Heart left ventricle (tissue), 16 donors: ENCODE results near the gene MAN2A2. TPM values are rescaled to one million over a fixed set of nuclear protein-coding genes. Genes with fewer than 3 reads are reported as not detected.
A peak's percentile ranks its signal among the peaks of the same experiment; 100 is the strongest.

Experiments
- ATAC-seq, 4 donors: fragments of 200-7000 bp; cut with Tn5 transposase; one replicate each; pipeline ENCODE4 v1.9.1; 2020 to 2022; ENCODE audit warnings: moderate library complexity in 4 of 4, mild to moderate bottlenecking in 3 of 4, moderate number of reproducible peaks in 1 of 4
- DNase-seq, 5 donors: peaks; one replicate each; pipeline ENCODE4 v3.0.0-alpha.2; 2020
- H3K27ac ChIP-seq, 12 donors: fragments of 200-600 bp; sonication (generic) in 4 of 12; one replicate each; pipeline versions ENCODE4 v1.5.0 to v1.8.0; 2016 to 2022; ENCODE audit warnings: mild to moderate bottlenecking in 2 of 12
- H3K27me3 ChIP-seq, 9 donors: fragments of 200-600 bp; sonication (generic) in 2 of 9; one replicate each; pipeline versions ENCODE4 v1.5.1 to v1.8.0; 2016 to 2022; ENCODE audit warnings: mild to moderate bottlenecking in 3 of 9
- H3K36me3 ChIP-seq, 9 donors: fragments of 200-600 bp; sonication (generic) in 2 of 9; one replicate each; pipeline versions ENCODE4 v1.5.0 to v1.8.0; 2018 to 2022; ENCODE audit warnings: mild to moderate bottlenecking in 2 of 9
- H3K4me1 ChIP-seq, 12 donors: fragments of 200-600 bp; sonication (generic) in 4 of 12; one replicate each; pipeline versions ENCODE4 v1.5.0 to v1.8.0; 2016 to 2022; ENCODE audit warnings: mild to moderate bottlenecking in 3 of 12
- H3K4me3 ChIP-seq, 12 donors: fragments of 200-600 bp; sonication (generic) in 4 of 12; one replicate each; pipeline versions ENCODE4 v1.5.0 to v1.8.0; 2017 to 2022; ENCODE audit warnings: mild to moderate bottlenecking in 9 of 12, moderate library complexity in 4 of 12
- H3K9me3 ChIP-seq, 12 donors: fragments of 200-600 bp; sonication (generic) in 4 of 12; one replicate each; pipeline versions ENCODE4 v1.5.0 to v1.8.0; 2016 to 2022; ENCODE audit warnings: mild to moderate bottlenecking in 1 of 12
- POLR2A ChIP-seq, 2 donors: fragments of 450-650 bp; IDR thresholded peaks; one replicate each; pipeline ENCODE4 v1.6.1; 2017; ENCODE audit warnings: antibody characterized with exemption in 2 of 2, mild to moderate bottlenecking in 2 of 2, moderate library complexity in 2 of 2
- WGBS, 4 donors: extraction: QIAGEN DNeasy Blood & Tissue Kit in 2 of 4; methylation state at CpG; one replicate each; pipeline versions ENCODE4 v1.1.5 to v1.1.7; 2013 to 2018; 5-methylcytosine and 5-hydroxymethylcytosine counted together
- intact Hi-C, 10 donors: fragments of 100-400 bp; cut with DNase I; formaldehyde crosslinking; loops; one replicate each; pipeline versions ENCODE4 v1.11.1 to v1.14.2; 2022
- polyA plus RNA-seq, 2 donors: library from polyadenylated mRNA; stranded (reverse); fragments of 200-250 nt; gene quantifications; one replicate each; pipeline ENCODE4 v1.2.3, GENCODE V29; 2013
- total RNA-seq, 9 donors: library from RNA; depleted of rRNA in 2 of 9; stranded (reverse); fragments of >200 nt in 2 of 9; fragmentation: NEBNext Ultra II Directional in 3 of 9; extraction: Animal tissue kit (Norgen Biotek cat#: 25700) in 3 of 9; gene quantifications; one replicate each; pipeline versions ENCODE4 v1.1.0 to v1.2.4, GENCODE V29; 2016 to 2023
- TF ChIP-seq, protein P1 (sequence below), 12 donors: fragments of 200-600 bp; sonication (generic) in 4 of 12; IDR thresholded peaks; one replicate each; pipeline versions ENCODE4 v1.5.0 to v1.8.0; 2018 to 2022; ENCODE audit warnings: antibody characterized with exemption in 12 of 12, mild to moderate bottlenecking in 5 of 12
- donor health status: ischemic (EF 13 %, LVEDD 7.1; RV severe dilation, severe dysfunction).
- donor health status: healthy with polysubstance abuse.
- donor health status: DM: no; HTN: yes; CAD: no.
- donor health status: DM: no; HTN: no; CAD: no.
- donor health status: ischemic (EF 25% LVEDD 6.9; RV normal size, moderate dysfunction).
- donor health status: ischemic (EF 25% LVEDD 5.7; RV mildly dilated, moderate dysfunction).
- donor health status: healthy.
- donor health status: DM: yes; HTN: yes; CAD: no.
- donor health status: ischemic (EF 35%, LVEDD 5.7; RV mildly dilated, moderate dysfunction).
- donor health status: nonischemic (EF 11% LVEDD 7.7; RV severe dilation, severe dysfunction).
- donor health status: DM: yes; HTN: yes; CAD: no.
- donor health status: PGD.
- donor health status: ischemic (EF 29% LVEDD 5.4; RV normal size, mild dysfunction).
- donor health status: nonischemic (EF 23%, LVEDD 6.1; RV moderate dilation, normal function).

Gene MAN2A2
- total and polyA plus RNA-seq, 11 donors = 38.7 to 145 (median 87.6) TPM

DNA sequence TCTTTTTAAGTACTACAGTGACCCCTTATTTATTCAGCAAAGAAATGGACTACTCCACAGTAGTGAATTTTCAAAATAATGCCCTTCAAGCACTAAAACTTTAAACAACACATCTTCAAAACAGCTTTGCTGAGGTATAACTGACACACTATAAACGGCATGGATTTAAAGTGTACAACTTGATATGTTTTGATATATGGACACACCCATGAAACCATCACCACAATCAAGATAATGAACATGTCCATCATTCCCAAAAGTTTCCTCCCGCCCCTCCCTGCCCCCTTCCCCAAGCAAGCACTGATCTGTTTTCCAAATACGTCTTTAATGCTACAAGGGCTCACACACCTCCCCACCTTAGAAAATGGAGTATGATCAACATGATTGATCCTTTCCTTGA lies 36.3 kb upstream of the MAN2A2 start:
- Histone ChIP-seq H3K4me1 (peaks cover 11 to 55% (median 28%) of the 10 kb centered on the region in 12 donors), H3K4me3 (no peak overlapping the region), H3K27me3 (no peaks in the 10 kb centered on the region), H3K36me3 (no peaks in the 10 kb centered on the region), H3K9me3 (no peaks in the 10 kb centered on the region), H3K27ac (no peak overlapping the region)
- TF ChIP-seq, protein P1, sequence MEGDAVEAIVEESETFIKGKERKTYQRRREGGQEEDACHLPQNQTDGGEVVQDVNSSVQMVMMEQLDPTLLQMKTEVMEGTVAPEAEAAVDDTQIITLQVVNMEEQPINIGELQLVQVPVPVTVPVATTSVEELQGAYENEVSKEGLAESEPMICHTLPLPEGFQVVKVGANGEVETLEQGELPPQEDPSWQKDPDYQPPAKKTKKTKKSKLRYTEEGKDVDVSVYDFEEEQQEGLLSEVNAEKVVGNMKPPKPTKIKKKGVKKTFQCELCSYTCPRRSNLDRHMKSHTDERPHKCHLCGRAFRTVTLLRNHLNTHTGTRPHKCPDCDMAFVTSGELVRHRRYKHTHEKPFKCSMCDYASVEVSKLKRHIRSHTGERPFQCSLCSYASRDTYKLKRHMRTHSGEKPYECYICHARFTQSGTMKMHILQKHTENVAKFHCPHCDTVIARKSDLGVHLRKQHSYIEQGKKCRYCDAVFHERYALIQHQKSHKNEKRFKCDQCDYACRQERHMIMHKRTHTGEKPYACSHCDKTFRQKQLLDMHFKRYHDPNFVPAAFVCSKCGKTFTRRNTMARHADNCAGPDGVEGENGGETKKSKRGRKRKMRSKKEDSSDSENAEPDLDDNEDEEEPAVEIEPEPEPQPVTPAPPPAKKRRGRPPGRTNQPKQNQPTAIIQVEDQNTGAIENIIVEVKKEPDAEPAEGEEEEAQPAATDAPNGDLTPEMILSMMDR (IDR thresholded peaks at IDR 0.05) = no peak
- no peak for TF ChIP-seq POLR2A (IDR thresholded peaks at IDR 0.05)
- no peak for DNase-seq
- no peak for ATAC-seq
- intact Hi-C loops = loop anchor here in 3 of 10 donors (5.0 to 10.0 kb wide), 3 partner anchors 102 to 159 kb away; no protein-coding TSS in a partner anchor
- 85 to 89% (median 87%) methylated on average over 3 of the region's 3 CpGs for WGBS, 4 donors

DNA sequence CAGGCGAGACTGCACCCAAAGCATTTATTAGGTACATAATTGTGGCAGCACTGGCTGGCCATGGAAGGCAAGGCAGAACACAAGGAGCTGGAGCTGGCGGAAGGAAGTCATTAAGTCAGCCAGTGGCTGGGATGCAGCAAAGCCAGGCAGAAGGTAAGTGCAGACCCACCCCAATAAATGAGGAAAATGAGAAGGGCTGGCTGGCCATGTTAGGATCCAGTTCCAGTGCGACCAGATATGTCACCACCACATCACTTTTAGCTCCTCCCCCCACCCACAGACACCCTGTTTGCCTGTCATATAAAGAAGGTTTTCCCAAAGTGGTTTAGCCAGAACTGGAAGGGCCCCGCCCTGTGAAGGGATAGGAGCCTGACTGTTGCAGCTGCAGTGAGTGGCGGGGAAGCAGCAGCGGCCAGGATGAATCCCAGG lies 34.8 kb upstream of the MAN2A2 start, which contains the start of gene FURIN:
FURIN (plus strand) TSS at position 328 of the 429 bp plus-strand sequence. CDS start 7,153 bp downstream, outside the sequence.
- peak within 1 kb of the TSS in 2 of 12 donors; percentile 85 to 91 for H3K4me3 ChIP-seq

DNA sequence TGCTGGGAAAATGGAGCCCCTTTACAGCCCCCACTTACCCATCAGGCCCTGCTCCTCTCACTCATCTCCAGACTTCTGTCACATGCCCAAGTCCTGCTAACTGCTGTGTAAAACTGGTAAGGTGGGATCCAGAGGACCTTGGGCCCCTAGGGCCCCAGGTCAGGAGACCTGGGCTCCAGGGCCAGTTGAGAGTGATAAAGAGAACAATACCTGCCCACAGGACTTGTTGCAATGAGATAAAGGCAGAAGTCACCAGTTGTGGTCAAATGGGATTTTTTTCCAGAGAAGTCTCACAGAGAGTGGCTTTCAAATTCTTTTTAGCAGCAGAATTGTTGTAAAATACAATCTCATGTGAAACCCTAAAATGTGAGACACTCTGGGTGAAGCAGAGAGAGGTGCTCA lies 34.0 kb upstream of the MAN2A2 start:
- ATAC-seq (no peak), DNase-seq (no peak)
- peaks cover 16 to 59% (median 43%) of the 10 kb centered on the region in 12 donors for H3K4me1 ChIP-seq
- H3K4me3 ChIP-seq = peak overlapping the region in 1 of 12 donors; percentile 91
- TF ChIP-seq, protein P1 (IDR thresholded peaks at IDR 0.05) = no peak
- TF ChIP-seq POLR2A (IDR thresholded peaks at IDR 0.05) = no peak
- no peaks in the 10 kb centered on the region for H3K36me3 ChIP-seq
- peak overlapping the region; percentile 72 to 100 (median 98) for H3K27ac ChIP-seq
- no peaks in the 10 kb centered on the region for H3K27me3 ChIP-seq
- intact Hi-C loops = loop anchor here in 3 of 10 donors (5.0 to 10.0 kb wide), 3 partner anchors 104 to 162 kb away; no protein-coding TSS in a partner anchor
- no peaks in the 10 kb centered on the region for H3K9me3 ChIP-seq

More for the DNA sequence above, 34.8 kb upstream of the MAN2A2 start, which contains the start of gene FURIN:
- peak within 1 kb of the TSS; percentile 72 to 100 (median 98) for H3K27ac ChIP-seq
- H3K9me3 ChIP-seq = no peaks in the 10 kb centered on the region
- H3K4me1 ChIP-seq = peaks cover 12 to 59% (median 34%) of the 10 kb centered on the region in 12 donors
- no peaks in the 10 kb centered on the region for H3K36me3 ChIP-seq
- 80 to 88% (median 85%) methylated on average over 6 of the region's 6 CpGs for WGBS, 4 donors
- no peaks in the 10 kb centered on the region for H3K27me3 ChIP-seq
- ATAC-seq = no peak
- DNase-seq = no peak
- TF ChIP-seq POLR2A (IDR thresholded peaks at IDR 0.05) = no peak
- TF ChIP-seq, protein P1 (IDR thresholded peaks at IDR 0.05) = no peak
- intact Hi-C loops = loop anchor here in 3 of 10 donors (5.0 to 10.0 kb wide), 3 partner anchors 103 to 161 kb away; no protein-coding TSS in a partner anchor

DNA sequence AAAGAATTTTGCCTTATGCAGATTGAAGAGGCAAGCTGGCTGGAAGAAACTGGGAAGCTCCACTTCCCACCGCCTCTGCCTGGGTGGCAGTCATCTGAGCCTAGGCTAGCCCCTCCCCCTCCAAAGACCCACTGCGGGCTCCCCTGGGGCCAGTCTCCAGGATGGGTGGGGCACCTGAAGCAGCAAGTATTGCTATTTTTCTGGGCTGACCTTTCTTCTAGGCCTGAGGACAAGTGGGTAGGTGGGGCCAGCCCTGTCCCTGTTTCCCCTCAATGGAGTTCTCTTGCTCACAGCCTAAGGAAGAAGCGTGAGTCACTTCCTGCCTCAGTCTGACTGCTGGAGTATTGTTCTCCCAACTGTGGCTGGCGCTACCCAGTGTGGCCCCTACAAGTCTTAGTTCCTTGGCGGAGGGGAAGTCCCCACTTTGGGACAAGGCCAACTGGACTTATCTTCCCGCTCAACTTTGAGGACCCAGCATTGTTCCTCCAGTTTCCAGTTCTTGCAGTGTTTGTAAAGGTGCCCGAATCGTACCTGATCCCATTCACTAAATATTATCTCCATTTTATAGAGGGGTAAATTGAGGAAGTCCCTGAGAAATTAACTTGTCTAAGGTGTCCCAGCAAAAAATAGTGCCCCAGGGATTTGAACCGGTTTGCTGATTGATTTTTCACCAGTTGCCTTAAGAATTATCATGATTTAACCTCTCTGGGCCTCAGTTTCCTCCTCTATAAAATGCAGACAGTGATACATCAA lies 33.3 kb upstream of the MAN2A2 start:
- intact Hi-C loops = loop anchor here in 6 of 10 donors (2.0 to 10.0 kb wide), 7 partner anchors 15 to 162 kb away; partner anchors contain the start of genes BLM (in 2 of the 6), FES (in 2 of the 6) and HDDC3 (in 2 of the 6)
- H3K9me3 ChIP-seq = no peaks in the 10 kb centered on the region
- TF ChIP-seq, protein P1 (IDR thresholded peaks at IDR 0.05) = no peak
- TF ChIP-seq POLR2A (IDR thresholded peaks at IDR 0.05) = no peak
- DNase-seq (peak; percentile 83 to 92 (median 87)), ATAC-seq (peak; percentile 80 to 93 (median 86))
- WGBS, 4 donors = 37 to 58% (median 45%) methylated on average over 9 of the region's 9 CpGs
- H3K4me1 ChIP-seq = peaks cover 16 to 62% (median 46%) of the 10 kb centered on the region in 12 donors
- H3K27ac ChIP-seq = peak overlapping the region; percentile 91 to 100 (median 98)
- peak overlapping the region in 10 of 12 donors; percentile 80 to 96 (median 89) for H3K4me3 ChIP-seq
- no peaks in the 10 kb centered on the region for H3K27me3 ChIP-seq
- no peaks in the 10 kb centered on the region for H3K36me3 ChIP-seq
